HG02884 (cell line): ENCODE data around the gene PRKCH.
A peak's percentile ranks its signal among the peaks of the same experiment; 100 is the strongest.
"Not testable (repeated sequence)": the region's sequence is repeated elsewhere in the genome, so short reads cannot be mapped to it uniquely, and the experiment has no call there.

ENCODE experiments used
- ATAC-seq: cut with Tn5 transposase; IDR thresholded peaks from one replicate; pipeline ENCODE4 v1.9.1; 2021; ENCODE audit warnings: mild to moderate bottlenecking, moderate library complexity; ENCODE audit not compliant: unreplicated experiment

Gene PRKCH

GRCh38 chr14:61304688-61305087 lies 16.7 kb upstream of the PRKCH start:
- no peak for ATAC-seq

GRCh38 chr14:61308198-61308597 lies 13.2 kb upstream of the PRKCH start:
- ATAC-seq, result no peak

GRCh38 chr14:61308701-61309100 lies 12.7 kb upstream of the PRKCH start:
- ATAC-seq, result not testable (repeated sequence)

GRCh38 chr14:61315313-61315712 lies 6.1 kb upstream of the PRKCH start:
- no peak for ATAC-seq

DNA sequence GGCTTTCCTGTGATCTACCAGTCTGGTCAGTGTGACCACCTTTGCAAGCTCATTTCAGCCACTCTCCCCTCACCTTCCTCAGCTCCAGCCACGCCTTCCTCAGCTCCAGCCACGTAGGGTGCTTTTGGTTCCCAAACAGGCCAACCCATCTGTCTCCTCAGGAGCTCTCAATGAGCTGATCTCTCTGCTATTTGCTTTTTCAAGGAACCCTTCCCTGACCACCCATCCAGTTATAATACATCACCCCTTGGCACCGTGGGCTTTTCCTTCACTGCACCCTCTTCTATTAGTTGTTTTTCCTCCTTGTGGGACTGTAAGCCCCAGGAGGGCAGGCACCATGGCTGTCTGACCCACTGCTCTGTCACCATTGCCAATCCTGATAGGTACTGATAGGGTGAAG lies 2.3 kb upstream of the PRKCH start:
- ATAC-seq, result no peak

DNA sequence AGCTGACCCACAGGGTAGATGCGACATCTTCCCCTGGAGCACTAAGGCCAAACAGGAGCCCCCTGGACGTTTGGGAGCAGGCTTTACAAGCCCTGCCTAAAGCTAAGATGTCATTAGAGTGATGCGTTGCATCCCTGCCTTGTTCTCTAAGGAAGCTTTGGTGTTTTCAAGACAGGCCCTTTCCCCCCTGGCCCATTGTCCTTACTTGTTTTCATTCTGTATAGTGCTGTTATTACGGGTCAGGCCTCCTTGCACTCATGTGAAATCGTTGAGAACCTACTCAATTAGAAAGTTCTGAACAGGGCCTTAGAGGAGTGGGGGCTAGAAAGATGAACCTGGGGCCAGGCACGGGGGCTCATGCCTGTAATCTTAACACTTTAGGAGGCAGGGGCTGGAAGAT lies 1.7 kb upstream of the PRKCH start:
- no peak for ATAC-seq

GRCh38 chr14:61320170-61320569 lies 1.2 kb upstream of the PRKCH start:
- ATAC-seq, result not testable (repeated sequence)

GRCh38 chr14:61320806-61321384 lies 484 bp upstream of the PRKCH start:
- ATAC-seq, result no peak

- ATAC-seq, result peak; percentile 16
Measured at GRCh38 chr14:61322011-61322798, 826 bp downstream of the PRKCH start.

DNA sequence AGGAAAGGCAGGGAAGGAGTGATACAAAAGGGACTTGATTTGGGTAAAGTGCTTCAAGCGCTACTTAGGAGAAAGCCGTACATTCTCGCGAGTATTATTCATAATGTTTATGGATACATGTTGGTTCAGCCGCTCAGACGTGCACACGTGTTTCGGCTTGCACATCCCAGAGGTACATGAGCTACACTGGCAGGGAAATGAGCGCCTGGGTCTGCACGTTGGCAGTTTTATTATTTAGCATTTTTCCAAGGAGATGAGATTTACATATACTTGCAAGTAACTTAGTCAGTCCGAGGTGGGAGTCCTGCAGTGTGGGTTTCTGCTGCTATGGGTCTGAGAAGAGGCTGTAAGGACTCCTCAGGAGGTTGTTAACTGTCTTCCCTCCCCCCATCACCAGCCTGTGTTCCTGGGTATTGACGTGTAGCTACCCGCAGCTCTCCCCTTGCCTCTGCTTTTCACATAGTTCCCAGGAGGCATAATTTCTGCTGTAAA lies 1.5 kb downstream of the PRKCH start:
- no peak for ATAC-seq

GRCh38 chr14:61323970-61324369 lies 2.6 kb downstream of the PRKCH start:
- no peak for ATAC-seq

GRCh38 chr14:61325166-61325565 lies 3.8 kb downstream of the PRKCH start:
- no peak for ATAC-seq

DNA sequence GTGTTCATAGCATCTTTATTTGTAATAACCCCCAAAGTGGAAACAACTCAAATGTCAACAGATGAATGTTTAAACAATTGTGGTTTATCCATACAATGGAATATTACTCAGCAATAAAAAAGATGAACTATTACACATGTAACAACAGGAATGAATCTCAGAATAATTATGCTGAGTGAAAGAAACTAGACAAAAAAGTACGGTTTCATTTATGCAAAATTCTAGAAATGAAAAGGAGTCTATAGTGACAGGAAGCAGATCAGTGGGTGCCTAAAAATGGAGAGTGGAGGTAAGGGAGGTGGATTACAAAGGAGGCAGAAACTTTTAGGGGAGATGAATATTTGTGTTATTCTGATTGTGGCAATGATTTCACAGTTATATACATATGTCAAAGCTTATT lies 4.8 kb downstream of the PRKCH start:
- ATAC-seq, result no peak

DNA sequence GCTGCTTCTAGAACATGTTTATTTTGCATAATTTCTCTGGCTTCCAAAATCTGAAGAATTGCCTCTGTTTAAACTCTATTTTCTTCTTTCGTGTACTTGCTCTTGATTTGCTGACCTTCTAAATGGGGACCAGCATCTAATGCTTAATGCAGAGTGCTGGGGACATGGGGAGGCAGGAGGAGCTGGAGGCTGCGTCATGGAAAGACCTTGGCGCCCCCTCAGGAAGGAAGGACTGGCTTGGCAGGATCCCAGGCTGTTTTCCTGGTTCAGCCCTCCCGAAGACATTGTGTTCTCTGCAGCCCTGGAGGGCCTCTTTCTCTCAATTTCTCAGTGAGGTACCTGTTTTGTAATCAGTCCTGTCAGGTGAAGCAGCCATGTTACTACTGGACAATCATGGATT lies 5.5 kb downstream of the PRKCH start:
- ATAC-seq, result no peak

DNA sequence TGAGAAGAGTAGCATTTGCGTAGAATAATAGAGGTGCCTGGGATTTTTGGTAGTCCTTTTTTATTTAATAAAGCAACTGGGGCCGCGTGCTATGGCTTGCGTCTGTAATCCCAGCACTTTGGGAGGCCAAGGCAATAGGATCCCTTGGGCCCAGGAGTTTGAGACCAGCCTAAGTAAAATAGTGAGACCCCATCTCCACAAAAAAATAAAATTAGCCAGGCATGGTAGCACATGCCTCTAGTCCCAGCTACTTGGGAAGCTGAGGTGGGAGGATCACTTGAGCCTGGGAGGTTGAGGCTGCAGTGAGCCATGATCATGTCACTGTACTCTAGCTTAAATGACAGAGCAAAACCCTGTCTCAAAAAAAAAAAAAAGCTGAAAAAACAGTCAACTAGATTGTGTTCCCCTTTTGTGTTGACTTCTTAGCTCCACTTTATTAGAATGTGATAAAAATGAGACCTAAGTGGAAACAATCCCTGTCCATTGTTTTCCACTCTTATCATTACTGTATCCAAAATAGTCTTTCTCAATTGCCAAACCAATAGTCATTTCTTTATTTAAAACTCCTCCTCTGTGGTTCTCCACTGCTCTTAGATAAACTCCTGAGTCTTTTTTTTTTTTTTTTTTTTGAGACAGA lies 7.4 kb downstream of the PRKCH start:
- ATAC-seq, result no peak

GRCh38 chr14:61329478-61330051 lies 8.2 kb downstream of the PRKCH start:
- ATAC-seq, result no peak

- peak; percentile 54 for ATAC-seq
Measured at GRCh38 chr14:61330511-61330910, 9.1 kb downstream of the PRKCH start.

- no peak for ATAC-seq
Measured at GRCh38 chr14:61331992-61332657, 10.7 kb downstream of the PRKCH start.

DNA sequence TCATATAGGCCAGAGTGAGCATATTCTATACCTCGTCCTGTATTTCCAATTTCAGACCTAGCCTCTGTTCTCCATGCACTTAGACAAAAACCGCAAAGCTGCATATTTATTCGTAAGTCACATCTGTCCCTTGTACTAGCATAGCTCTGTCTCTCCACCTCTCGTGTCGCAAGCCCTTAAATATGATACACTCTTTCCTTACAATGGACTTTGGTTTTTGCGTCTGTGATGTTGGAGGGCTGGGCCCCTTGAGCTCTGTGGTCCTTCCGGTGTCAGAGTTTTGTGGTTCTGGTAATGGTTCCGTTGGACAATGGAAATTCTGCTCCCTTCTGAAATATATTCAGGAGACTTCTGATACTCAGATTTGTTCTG lies 11.3 kb downstream of the PRKCH start:
- no peak for ATAC-seq

- ATAC-seq, result no peak
Measured at GRCh38 chr14:61333087-61333486, 11.7 kb downstream of the PRKCH start.

DNA sequence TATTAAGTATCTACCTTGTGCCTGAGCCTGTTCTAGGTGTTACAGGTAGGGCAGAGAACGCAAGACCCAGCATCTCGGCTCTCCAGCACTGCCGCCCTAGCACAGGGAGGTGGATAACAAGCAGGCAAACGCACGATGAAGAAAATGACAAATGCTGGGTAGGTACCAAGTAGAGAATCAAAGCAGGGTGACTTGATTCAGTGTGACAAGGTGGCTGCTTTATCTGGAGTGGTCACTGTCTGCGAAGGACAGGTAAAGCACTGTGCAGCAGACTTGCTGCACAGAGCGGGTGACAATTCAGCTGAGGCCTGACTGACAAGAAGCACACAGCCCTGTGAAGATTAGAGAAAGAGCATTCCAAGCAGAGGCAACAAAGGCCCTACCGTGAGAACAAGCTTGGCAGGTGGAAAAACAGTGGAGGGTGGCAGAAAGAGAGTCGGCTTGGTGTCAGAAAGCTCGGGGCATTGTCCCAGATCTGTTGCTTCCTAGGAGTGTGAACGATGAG lies 12.9 kb downstream of the PRKCH start:
- no peak for ATAC-seq
